ENCODE results near the gene TMEM53.

The TMEM53 gene

GRCh38 chr1:44631647-44632539 is 42.4 kb downstream of the TMEM53 start:
- peak in 55 of 56 donors; percentile 22 to 88 (median 73) for DNase-seq

- peak in 2 of 56 donors; percentile 56 to 71 for DNase-seq
These were observed 43.0 kb downstream of the TMEM53 start for GRCh38 chr1:44631333-44631646.

GRCh38 chr1:44630116-44630515 is 44.2 kb downstream of the TMEM53 start:
- DNase-seq, result no peak

GRCh38 chr1:44628962-44629756 is 45.1 kb downstream of the TMEM53 start:
- no peak for DNase-seq

GRCh38 chr1:44625348-44625747 is 48.9 kb downstream of the TMEM53 start:
- DNase-seq, result no peak

GRCh38 chr1:44624268-44624901 is 49.9 kb downstream of the TMEM53 start:
- DNase-seq, result no peak

GRCh38 chr1:44621841-44622286 is 52.4 kb downstream of the TMEM53 start:
- peak in 2 of 56 donors; percentile 29 to 41 for DNase-seq

- DNase-seq, result no peak
These were observed 54.2 kb downstream of the TMEM53 start for GRCh38 chr1:44620072-44620471.

GRCh38 chr1:44619261-44619900 is 54.9 kb downstream of the TMEM53 start:
- DNase-seq, result no peak

GRCh38 chr1:44617703-44618029 is 56.6 kb downstream of the TMEM53 start:
- no peak for DNase-seq

GRCh38 chr1:44616991-44617702 is 57.1 kb downstream of the TMEM53 start:
- DNase-seq, result peak in 1 of 56 donors; percentile 26

GRCh38 chr1:44616284-44616990 is 57.8 kb downstream of the TMEM53 start:
- DNase-seq, result no peak

- DNase-seq, result no peak
These were observed 60.3 kb downstream of the TMEM53 start for GRCh38 chr1:44613941-44614340.

- DNase-seq, result no peak
These were observed 62.4 kb downstream of the TMEM53 start for GRCh38 chr1:44611866-44612265.

- no peak for DNase-seq
These were observed 62.9 kb downstream of the TMEM53 start for GRCh38 chr1:44611419-44611818.

- DNase-seq, result no peak
These were observed 63.6 kb downstream of the TMEM53 start for GRCh38 chr1:44610527-44611148.

GRCh38 chr1:44609768-44610526 is 64.3 kb downstream of the TMEM53 start:
- no peak for DNase-seq

GRCh38 chr1:44609412-44609767 is 64.9 kb downstream of the TMEM53 start:
- DNase-seq, result peak in 22 of 56 donors; percentile 9 to 67 (median 20)

GRCh38 chr1:44608141-44608540 is 66.1 kb downstream of the TMEM53 start:
- no peak for DNase-seq

Measured in nucleus accumbens (tissue), 56 donors.